ENCODE measurements around the gene ST3GAL4.
A peak's percentile ranks its signal among the peaks of the same experiment; 100 is the strongest.
"Not testable (repeated sequence)": the region's sequence is repeated elsewhere in the genome, so short reads cannot be mapped to it uniquely, and the experiment has no call there.

The ST3GAL4 gene

GRCh38 chr11:126391286-126391954, 35.9 kb downstream of the ST3GAL4 start:
- no peak for TF ChIP-seq CTCF (IDR thresholded peaks at IDR 0.05; ENCODE audit: extremely low read depth, insufficient read depth, missing control alignments)
- no peak for DNase-seq (ENCODE audit: low spot score)
- in situ Hi-C loops (cut with MboI; ENCODE audit: low pct_unique_long_range_greater_than_20kb, low sequenced_read_pairs, unreplicated experiment) = no loop called here

DNA sequence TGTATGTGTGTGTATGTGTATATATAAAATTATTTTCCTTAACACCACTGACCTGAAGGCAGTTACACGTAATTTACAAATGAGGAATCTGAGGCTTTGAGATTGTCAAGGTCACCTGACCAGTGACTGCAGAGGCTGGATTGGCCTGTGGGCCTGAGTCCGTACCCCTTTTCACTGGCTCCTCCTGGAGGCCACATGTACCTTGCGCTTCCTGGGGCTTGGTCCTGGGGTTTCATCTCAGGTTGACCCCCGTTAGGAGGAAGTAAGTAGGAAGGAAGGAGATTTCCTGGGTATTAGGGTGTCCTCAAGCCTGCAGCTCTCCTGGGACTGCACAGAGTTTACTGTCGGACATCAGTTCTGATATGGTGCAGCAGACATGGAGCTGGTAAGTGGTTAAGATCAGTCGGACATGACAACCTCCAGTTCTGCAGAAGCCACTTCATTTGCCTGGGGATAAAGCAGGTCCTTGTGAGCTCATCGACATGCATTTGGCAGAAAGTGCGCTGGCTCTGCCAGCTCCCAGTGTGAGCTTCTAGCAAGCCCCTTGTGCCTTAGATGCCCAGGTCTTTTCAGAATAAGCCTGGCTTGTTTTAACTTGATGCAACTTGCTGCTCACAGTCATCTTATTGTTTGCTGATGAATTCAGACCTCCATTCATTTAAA, 36.6 kb downstream of the ST3GAL4 start:
- DNase-seq (ENCODE audit: low spot score) = no peak
- TF ChIP-seq CTCF (IDR thresholded peaks at IDR 0.05; ENCODE audit: extremely low read depth, insufficient read depth, missing control alignments) = peak; percentile 18
- in situ Hi-C loops (cut with MboI; ENCODE audit: low pct_unique_long_range_greater_than_20kb, low sequenced_read_pairs, unreplicated experiment) = no loop called here

DNA sequence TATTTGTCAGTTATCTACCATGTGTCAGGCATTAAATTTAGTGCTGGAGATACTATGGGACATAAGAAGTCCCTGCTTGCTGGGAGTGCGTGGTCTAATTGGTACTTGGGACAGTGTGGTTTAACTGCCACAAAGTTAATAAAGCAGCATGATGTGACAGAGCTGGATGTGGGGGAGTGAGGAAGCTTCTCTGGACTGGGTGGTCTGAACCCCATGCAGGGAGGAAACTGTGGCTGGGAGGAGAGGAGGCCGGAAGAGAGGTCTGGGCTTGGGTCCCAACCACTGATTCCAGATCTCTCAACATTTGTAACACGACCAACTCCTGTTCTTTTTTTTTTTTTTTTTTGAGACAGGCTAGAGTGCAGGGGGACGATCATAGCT, 37.1 kb downstream of the ST3GAL4 start:
- no peak for DNase-seq (ENCODE audit: low spot score)
- in situ Hi-C loops (cut with MboI; ENCODE audit: low pct_unique_long_range_greater_than_20kb, low sequenced_read_pairs, unreplicated experiment) = no loop called here
- TF ChIP-seq CTCF (IDR thresholded peaks at IDR 0.05; ENCODE audit: extremely low read depth, insufficient read depth, missing control alignments) = no peak

GRCh38 chr11:126393143-126393542, 37.7 kb downstream of the ST3GAL4 start:
- TF ChIP-seq CTCF (IDR thresholded peaks at IDR 0.05; ENCODE audit: extremely low read depth, insufficient read depth, missing control alignments) = no peak
- in situ Hi-C loops (cut with MboI; ENCODE audit: low pct_unique_long_range_greater_than_20kb, low sequenced_read_pairs, unreplicated experiment) = no loop called here
- no peak for DNase-seq (ENCODE audit: low spot score)

GRCh38 chr11:126394036-126394435, 38.5 kb downstream of the ST3GAL4 start:
- no peak for TF ChIP-seq CTCF (IDR thresholded peaks at IDR 0.05; ENCODE audit: extremely low read depth, insufficient read depth, missing control alignments)
- in situ Hi-C loops (cut with MboI; ENCODE audit: low pct_unique_long_range_greater_than_20kb, low sequenced_read_pairs, unreplicated experiment) = no loop called here
- no peak for DNase-seq (ENCODE audit: low spot score)

GRCh38 chr11:126394634-126395072, 39.2 kb downstream of the ST3GAL4 start:
- DNase-seq (ENCODE audit: low spot score) = not testable (repeated sequence)

GRCh38 chr11:126395784-126396183, 40.3 kb downstream of the ST3GAL4 start:
- DNase-seq (ENCODE audit: low spot score); in situ Hi-C loops (cut with MboI; ENCODE audit: low pct_unique_long_range_greater_than_20kb, low sequenced_read_pairs, unreplicated experiment): not testable (repeated sequence)

More at GRCh38 chr11:126394634-126395072, 39.2 kb downstream of the ST3GAL4 start:
- in situ Hi-C loops (cut with MboI; ENCODE audit: low pct_unique_long_range_greater_than_20kb, low sequenced_read_pairs, unreplicated experiment) = not testable (repeated sequence)

DNA sequence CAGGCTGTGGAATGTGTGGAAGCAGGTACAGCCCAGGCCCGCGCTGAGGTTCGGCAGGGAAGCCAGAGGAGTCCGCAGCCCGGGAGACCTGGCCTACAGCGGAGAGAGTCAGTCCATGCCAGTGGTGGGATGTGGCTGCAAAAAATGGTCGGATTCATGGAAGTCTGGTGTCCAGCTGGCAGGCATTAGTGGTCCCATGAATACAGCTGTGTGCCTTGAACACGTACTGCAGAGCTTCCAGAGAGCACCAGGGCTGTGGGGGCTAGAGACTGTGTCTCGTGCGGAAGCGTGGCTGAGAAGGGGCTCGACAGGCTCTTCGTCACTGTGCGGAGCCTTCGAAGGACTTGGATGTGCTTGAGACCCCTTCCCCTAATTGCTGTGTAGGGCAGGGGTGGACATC, 40.8 kb downstream of the ST3GAL4 start:
- DNase-seq (ENCODE audit: low spot score); in situ Hi-C loops (cut with MboI; ENCODE audit: low pct_unique_long_range_greater_than_20kb, low sequenced_read_pairs, unreplicated experiment): not testable (repeated sequence)

Measured in GM13977 (cell line).